SJCRH30 (cell line): ENCODE data around the gene EDDM3A. TPM values are rescaled to one million over a fixed set of nuclear protein-coding genes. Genes with fewer than 3 reads are reported as not detected.
"Not testable (repeated sequence)": the region's sequence is repeated elsewhere in the genome, so short reads cannot be mapped to it uniquely, and the experiment has no call there.

Source experiments
- DNase-seq, 2 experiments: peaks; one replicate each; pipeline ENCODE4 v3.0.0-alpha.2; 2015 to 2020
- H3K27ac ChIP-seq: fragments of 250-450 bp; sonication (Bioruptor Pico); 2 replicates; pipeline ENCODE4 v1.5.1; 2020; ENCODE audit warnings: mild to moderate bottlenecking, moderate library complexity
- H3K27me3 ChIP-seq: fragments of 250-450 bp; sonication (Bioruptor Pico); 2 replicates; pipeline ENCODE4 v1.5.1; 2020; ENCODE audit warnings: mild to moderate bottlenecking, moderate library complexity
- H3K36me3 ChIP-seq: fragments of 250-450 bp; sonication (Bioruptor Pico); 2 replicates; pipeline ENCODE4 v1.5.1; 2020; ENCODE audit warnings: mild to moderate bottlenecking, moderate library complexity
- H3K4me1 ChIP-seq: fragments of 250-450 bp; sonication (Bioruptor Pico); 2 replicates; pipeline ENCODE4 v1.5.1; 2020; ENCODE audit warnings: mild to moderate bottlenecking, moderate library complexity
- H3K4me3 ChIP-seq: fragments of 250-450 bp; sonication (Bioruptor Pico); 2 replicates; pipeline ENCODE4 v1.5.1; 2020; ENCODE audit warnings: mild to moderate bottlenecking, moderate library complexity
- H3K9me3 ChIP-seq: fragments of 250-450 bp; sonication (Bioruptor Pico); replicated peaks from 2 replicates; pipeline ENCODE4 v1.5.1; 2020; ENCODE audit warnings: mild to moderate bottlenecking, moderate library complexity
- total RNA-seq: library from RNA; depleted of rRNA; stranded (reverse); fragments of >200 nt; shearing (Covaris generic); gene quantifications from 2 replicates; pipeline ENCODE4 v1.2.3, GENCODE V29; 2014

Gene EDDM3A
- total RNA-seq, 1 experiment from 2014 or later: not detected

- Histone ChIP-seq H3K9me3 (no peaks in the 10 kb centered on the region), H3K4me1 (no peaks in the 10 kb centered on the region), H3K27me3 (no peaks in the 10 kb centered on the region), H3K27ac (no peak overlapping the region), H3K36me3 (no peaks in the 10 kb centered on the region), H3K4me3 (no peak overlapping the region)
- peak in 1 of 2 experiments; percentile 2 for DNase-seq
Observed at GRCh38 chr14:20751963-20752562, 6.4 kb downstream of the EDDM3A start.

- no peak overlapping the region for H3K27ac ChIP-seq
- no peaks in the 10 kb centered on the region for H3K27me3 ChIP-seq
- no peaks in the 10 kb centered on the region for H3K9me3 ChIP-seq
- H3K4me1 ChIP-seq: no peaks in the 10 kb centered on the region
- no peak overlapping the region for H3K4me3 ChIP-seq
- no peak for DNase-seq
- no peaks in the 10 kb centered on the region for H3K36me3 ChIP-seq
Observed at GRCh38 chr14:20754308-20754707, 8.6 kb downstream of the EDDM3A start.

DNA sequence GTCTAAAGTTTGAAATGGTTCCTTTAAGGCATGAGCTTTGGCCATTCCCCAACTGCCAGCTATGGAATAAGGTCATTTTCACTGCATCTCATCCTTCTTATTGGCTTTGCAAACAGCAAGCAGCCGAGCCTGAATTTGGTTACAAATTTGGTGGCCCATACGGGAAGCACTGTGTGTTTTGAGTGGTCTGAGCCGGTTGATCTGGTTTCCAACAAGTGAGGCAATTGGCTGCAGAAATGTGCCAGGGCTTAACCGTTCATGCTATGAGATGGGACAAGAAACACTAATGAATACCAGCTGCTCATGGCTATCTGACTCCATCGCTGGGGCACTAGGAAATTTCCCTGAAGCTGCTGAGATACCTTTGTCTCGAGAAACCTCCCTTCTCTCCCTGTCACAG lies 9.3 kb downstream of the EDDM3A start:
- H3K27ac ChIP-seq: no peak overlapping the region
- DNase-seq: no peak
- no peaks in the 10 kb centered on the region for H3K4me1 ChIP-seq
- no peak overlapping the region for H3K4me3 ChIP-seq
- no peaks in the 10 kb centered on the region for H3K9me3 ChIP-seq
- no peaks in the 10 kb centered on the region for H3K27me3 ChIP-seq
- H3K36me3 ChIP-seq: no peaks in the 10 kb centered on the region

DNA sequence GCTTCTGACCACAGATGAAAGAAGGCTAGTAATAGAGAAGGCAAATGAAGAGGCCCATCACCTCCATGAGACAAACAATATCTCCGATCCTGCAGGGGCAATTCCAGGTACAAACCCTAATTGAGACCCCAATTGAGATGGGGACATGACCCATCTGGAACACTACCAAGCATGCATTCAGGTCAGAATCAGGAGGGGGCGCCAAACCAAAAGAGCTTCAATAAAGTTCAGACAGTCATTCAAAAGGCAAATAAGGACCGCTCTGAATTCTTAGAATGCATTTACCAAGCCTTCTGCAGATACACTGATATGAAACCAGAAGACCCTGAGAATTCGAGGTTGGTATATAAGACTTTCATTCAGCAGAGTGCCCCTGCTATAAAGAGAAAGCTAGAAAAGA lies 12.3 kb downstream of the EDDM3A start:
- no peaks in the 10 kb centered on the region for H3K9me3 ChIP-seq
- no peaks in the 10 kb centered on the region for H3K36me3 ChIP-seq
- H3K27ac ChIP-seq: no peak overlapping the region
- no peak for DNase-seq
- H3K27me3 ChIP-seq: no peaks in the 10 kb centered on the region
- H3K4me3 ChIP-seq: no peak overlapping the region
- no peaks in the 10 kb centered on the region for H3K4me1 ChIP-seq

DNA sequence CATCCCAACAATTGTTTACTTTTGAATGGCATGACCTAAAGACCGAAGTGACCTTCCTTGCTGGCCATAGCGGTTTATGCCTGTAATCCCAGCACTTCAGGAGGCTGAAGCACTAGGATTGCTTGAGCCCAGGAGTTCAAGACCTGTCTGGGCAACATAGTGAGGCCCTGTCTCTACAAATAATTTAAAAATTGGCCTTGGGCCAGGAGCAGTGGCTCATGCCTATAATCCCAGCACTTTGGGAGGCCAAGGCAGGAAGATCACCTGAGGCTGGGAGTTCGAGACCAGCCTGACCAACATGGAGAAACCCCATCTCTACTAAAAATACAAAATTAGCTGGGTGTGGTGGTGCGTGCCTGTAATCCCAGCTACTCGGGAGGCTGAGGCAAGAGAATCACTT lies 13.8 kb downstream of the EDDM3A start:
- DNase-seq, H3K27ac ChIP-seq, H3K4me3 ChIP-seq, H3K27me3 ChIP-seq, H3K36me3 ChIP-seq, H3K4me1 ChIP-seq, H3K9me3 ChIP-seq: not testable (repeated sequence)

DNA sequence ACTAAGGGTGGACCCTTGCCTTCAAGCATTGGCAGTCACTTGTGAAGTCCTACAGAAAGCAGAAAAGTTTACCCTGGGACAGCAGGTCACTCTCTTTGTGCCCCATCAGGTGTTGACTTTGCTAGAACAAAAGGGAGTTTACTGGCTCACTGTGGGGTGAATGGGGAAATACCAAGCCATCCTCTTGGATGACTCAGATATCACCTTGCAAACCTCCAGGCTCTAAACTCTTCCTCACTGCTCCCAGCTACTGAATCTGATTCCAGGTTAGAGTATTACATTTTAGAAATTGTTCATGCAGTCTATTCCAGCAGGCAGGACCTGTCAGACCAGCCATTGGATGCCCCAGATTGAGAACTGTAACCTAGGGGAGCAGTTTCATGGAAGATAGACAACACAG lies 15.3 kb downstream of the EDDM3A start:
- Histone ChIP-seq H3K36me3 (no peaks in the 10 kb centered on the region), H3K4me1 (no peaks in the 10 kb centered on the region), H3K27ac (no peak overlapping the region), H3K9me3 (no peaks in the 10 kb centered on the region), H3K27me3 (no peaks in the 10 kb centered on the region), H3K4me3 (no peak overlapping the region)
- no peak for DNase-seq

- Histone ChIP-seq H3K4me3 (no peak overlapping the region), H3K36me3 (no peaks in the 10 kb centered on the region), H3K9me3 (no peaks in the 10 kb centered on the region), H3K4me1 (no peaks in the 10 kb centered on the region), H3K27ac (no peak overlapping the region), H3K27me3 (no peaks in the 10 kb centered on the region)
- DNase-seq: no peak
Observed at GRCh38 chr14:20768593-20768892, 22.9 kb downstream of the EDDM3A start.

DNA sequence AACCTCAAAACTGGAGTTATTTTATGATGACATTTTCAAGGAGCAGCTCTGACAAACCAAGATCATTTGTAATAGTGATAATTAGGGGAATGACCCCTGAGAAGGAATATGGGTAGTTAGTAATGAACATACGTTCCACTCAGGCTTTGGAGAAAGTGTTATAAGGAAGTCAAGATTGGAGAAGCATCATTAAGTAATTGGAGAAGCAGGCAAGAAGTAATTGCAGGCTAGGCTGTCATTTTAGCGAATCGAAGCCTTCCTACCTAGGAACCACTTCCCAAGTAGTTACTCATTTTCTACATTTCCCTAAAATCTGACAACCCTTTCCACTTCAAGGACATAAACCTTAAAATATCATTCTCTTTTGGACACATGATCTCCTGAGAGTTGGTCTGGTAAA lies 23.7 kb downstream of the EDDM3A start:
- Histone ChIP-seq H3K9me3 (no peaks in the 10 kb centered on the region), H3K27me3 (no peaks in the 10 kb centered on the region), H3K36me3 (no peaks in the 10 kb centered on the region), H3K27ac (no peak overlapping the region), H3K4me1 (no peaks in the 10 kb centered on the region), H3K4me3 (no peak overlapping the region)
- DNase-seq: no peak

- DNase-seq: no peak
Observed at GRCh38 chr14:20772650-20773049, 27.0 kb downstream of the EDDM3A start.

DNA sequence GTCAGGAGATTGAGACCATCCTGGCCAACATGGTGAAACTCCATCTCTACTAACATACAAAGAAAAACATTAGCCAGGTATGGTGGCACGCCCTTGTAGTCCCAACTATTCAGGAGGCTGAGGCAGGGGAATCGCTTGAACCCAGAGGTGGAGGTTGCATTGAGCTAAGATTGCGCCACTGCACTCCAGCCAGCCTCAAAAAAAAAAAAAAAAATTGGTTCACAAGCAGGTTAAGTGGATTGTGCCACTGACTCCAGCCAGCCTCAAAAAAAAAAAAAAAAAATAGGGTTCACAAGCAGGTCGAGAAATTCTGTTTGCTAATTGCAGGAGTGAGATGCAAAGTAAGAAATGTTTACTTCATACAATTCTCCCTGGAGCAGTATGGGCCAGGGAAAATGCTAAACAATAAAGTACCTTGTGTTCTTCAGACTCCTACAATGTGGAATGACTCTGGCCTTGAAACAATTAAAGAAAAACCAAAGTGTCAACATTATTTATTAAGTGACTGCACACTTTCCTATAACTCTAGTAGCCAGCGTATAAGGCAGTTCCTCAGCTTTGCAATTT lies 28.7 kb downstream of the EDDM3A start:
- Histone ChIP-seq H3K36me3 (no peaks in the 10 kb centered on the region), H3K27me3 (no peaks in the 10 kb centered on the region), H3K4me3 (no peak overlapping the region), H3K9me3 (no peaks in the 10 kb centered on the region), H3K27ac (no peak overlapping the region), H3K4me1 (no peaks in the 10 kb centered on the region)
- DNase-seq: no peak

More at GRCh38 chr14:20772650-20773049, 27.0 kb downstream of the EDDM3A start:
- no peak overlapping the region for H3K4me3 ChIP-seq
- H3K9me3 ChIP-seq: no peaks in the 10 kb centered on the region
- H3K36me3 ChIP-seq: no peaks in the 10 kb centered on the region
- H3K27me3 ChIP-seq: no peaks in the 10 kb centered on the region
- H3K27ac ChIP-seq: no peak overlapping the region
- H3K4me1 ChIP-seq: no peaks in the 10 kb centered on the region

- Histone ChIP-seq H3K4me1 (no peaks in the 10 kb centered on the region), H3K9me3 (no peaks in the 10 kb centered on the region), H3K36me3 (no peaks in the 10 kb centered on the region), H3K4me3 (no peak overlapping the region), H3K27me3 (no peaks in the 10 kb centered on the region), H3K27ac (no peak overlapping the region)
- no peak for DNase-seq
Observed at GRCh38 chr14:20775043-20775442, 29.4 kb downstream of the EDDM3A start.

GRCh38 chr14:20775901-20776300 lies 30.2 kb downstream of the EDDM3A start:
- H3K4me1 ChIP-seq: no peaks in the 10 kb centered on the region
- no peaks in the 10 kb centered on the region for H3K9me3 ChIP-seq
- H3K27ac ChIP-seq: no peak overlapping the region
- DNase-seq: no peak
- H3K36me3 ChIP-seq: no peaks in the 10 kb centered on the region
- H3K4me3 ChIP-seq: no peak overlapping the region
- H3K27me3 ChIP-seq: no peaks in the 10 kb centered on the region

- no peak overlapping the region for H3K4me3 ChIP-seq
- H3K36me3 ChIP-seq: no peaks in the 10 kb centered on the region
- H3K27ac ChIP-seq: no peak overlapping the region
- no peaks in the 10 kb centered on the region for H3K27me3 ChIP-seq
- H3K4me1 ChIP-seq: no peaks in the 10 kb centered on the region
- no peaks in the 10 kb centered on the region for H3K9me3 ChIP-seq
- no peak for DNase-seq
Observed at GRCh38 chr14:20781803-20782202, 36.1 kb downstream of the EDDM3A start.

GRCh38 chr14:20782280-20782890 lies 36.7 kb downstream of the EDDM3A start:
- Histone ChIP-seq H3K9me3 (no peaks in the 10 kb centered on the region), H3K4me3 (no peak overlapping the region), H3K4me1 (no peaks in the 10 kb centered on the region), H3K36me3 (no peaks in the 10 kb centered on the region), H3K27ac (no peak overlapping the region), H3K27me3 (no peaks in the 10 kb centered on the region)
- DNase-seq: no peak

DNA sequence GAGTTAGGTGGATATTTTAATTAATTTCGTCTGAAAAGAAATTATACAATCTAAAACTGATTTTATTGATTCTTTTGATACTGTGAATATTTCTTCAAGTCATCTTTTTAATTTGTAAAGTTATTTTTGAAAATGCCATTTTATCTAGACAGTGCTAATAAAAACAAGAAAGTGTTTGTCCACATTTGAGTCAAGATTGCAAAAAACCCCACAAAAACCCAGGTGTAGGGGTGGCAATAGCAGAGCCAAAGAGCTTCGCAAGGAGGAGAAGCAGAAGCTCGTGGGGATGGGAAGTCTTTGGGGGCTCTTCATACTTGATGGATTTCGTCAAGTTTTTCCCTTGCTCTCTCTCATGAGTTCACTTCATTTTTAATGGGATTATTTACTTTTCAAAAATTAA lies 41.3 kb downstream of the EDDM3A start:
- DNase-seq: no peak
- Histone ChIP-seq H3K36me3 (no peaks in the 10 kb centered on the region), H3K9me3 (no peaks in the 10 kb centered on the region), H3K27ac (no peak overlapping the region), H3K4me1 (no peaks in the 10 kb centered on the region), H3K4me3 (no peak overlapping the region), H3K27me3 (0 out of 2 replicates have a peak, but pooled peaks cover 3% of the 10 kb centered on the region)

DNA sequence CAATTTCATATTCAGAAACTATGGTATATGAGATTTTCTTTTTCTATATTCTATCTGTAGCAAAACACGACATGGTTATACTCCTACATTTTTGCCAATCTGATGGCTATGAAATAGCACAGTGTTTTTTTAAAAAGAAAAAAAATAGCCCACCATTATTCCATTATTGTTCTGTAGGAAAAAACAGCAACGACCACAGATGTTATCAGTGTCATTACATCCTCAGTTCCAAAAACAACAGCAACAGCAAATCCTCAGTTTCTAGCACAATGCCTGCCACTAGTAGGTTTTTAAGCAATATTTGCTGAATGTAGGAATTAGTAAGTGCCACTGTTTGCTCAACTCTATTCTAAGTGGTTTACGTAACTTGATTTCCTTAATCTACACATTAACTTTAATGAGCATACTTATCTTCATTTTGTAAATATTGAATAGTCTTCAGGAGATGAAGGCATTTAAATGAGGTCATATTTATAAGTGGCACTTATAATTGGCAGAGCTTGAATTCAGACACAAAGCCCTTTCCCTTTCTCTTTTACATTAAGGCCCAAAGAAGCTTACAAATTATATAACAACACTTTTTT lies 43.6 kb downstream of the EDDM3A start:
- Histone ChIP-seq H3K27me3 (0 out of 2 replicates have a peak, but pooled peaks cover 3% of the 10 kb centered on the region), H3K27ac (no peak overlapping the region), H3K9me3 (no peaks in the 10 kb centered on the region), H3K4me3 (no peak overlapping the region), H3K36me3 (no peaks in the 10 kb centered on the region), H3K4me1 (no peaks in the 10 kb centered on the region)
- no peak for DNase-seq
